ENCODE data around the gene TMEM273. TPM values are rescaled to one million over a fixed set of nuclear protein-coding genes. Genes with fewer than 3 reads are reported as not detected.
A peak's percentile ranks its signal among the peaks of the same experiment; 100 is the strongest.

Gene TMEM273
- total RNA-seq, 1 donor from 2014 or later: 0.37 TPM

DNA sequence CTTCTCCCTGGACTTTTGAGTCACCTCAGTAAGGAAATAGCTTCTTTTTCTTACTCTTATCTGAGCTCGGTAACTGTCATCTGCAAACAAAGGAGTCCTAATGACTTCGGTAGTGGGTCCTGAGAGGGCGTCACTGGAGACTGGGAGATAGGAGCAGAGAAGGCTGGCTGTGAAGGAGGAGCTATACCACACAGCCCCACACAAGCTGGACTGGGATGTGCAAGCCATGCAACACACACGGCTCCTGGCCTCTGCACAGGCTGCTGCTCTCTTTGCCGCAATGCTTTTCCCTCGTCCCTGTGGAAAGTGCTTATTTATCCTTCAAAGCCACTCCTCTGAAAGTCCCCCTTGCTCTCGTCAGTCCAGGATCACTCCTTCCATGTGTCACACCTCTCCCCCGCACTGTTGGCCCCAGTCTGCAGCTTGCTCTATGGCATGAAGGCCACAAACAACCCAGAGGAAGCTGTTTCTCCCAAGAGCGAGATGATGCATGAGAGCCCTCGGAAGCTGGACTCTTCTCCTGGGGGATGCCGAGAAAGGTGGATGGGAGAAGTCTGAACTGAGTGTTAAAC is 14.9 kb downstream of the TMEM273 start:
- no peak for TF ChIP-seq CTCF (conservative IDR thresholded peaks at IDR 0.05)
- no peak overlapping the region for H3K4me3 Mint-ChIP-seq

GRCh38 chr10:49172777-49173132 is 15.4 kb downstream of the TMEM273 start:
- H3K9me3 Mint-ChIP-seq: no peaks in the 10 kb centered on the region
- peaks cover 17% of the 10 kb centered on the region for H3K4me1 Mint-ChIP-seq
- no peak overlapping the region for H3K27ac Mint-ChIP-seq (ENCODE audit: unreplicated experiment)
- H3K4me3 Mint-ChIP-seq: no peak overlapping the region
- H3K36me3 Mint-ChIP-seq (ENCODE audit: low read depth): no peaks in the 10 kb centered on the region
- H3K27me3 Mint-ChIP-seq (ENCODE audit: low read depth): no peaks in the 10 kb centered on the region
- DNase-seq (ENCODE audit: low read depth, low spot score): no peak
- TF ChIP-seq CTCF (conservative IDR thresholded peaks at IDR 0.05): no peak

More for the DNA sequence above, 14.9 kb downstream of the TMEM273 start:
- Mint-ChIP-seq H3K27ac (ENCODE audit: unreplicated experiment) (peak overlapping the region; percentile 16), H3K36me3 (ENCODE audit: low read depth) (no peaks in the 10 kb centered on the region), H3K9me3 (no peaks in the 10 kb centered on the region), H3K4me1 (peaks cover 22% of the 10 kb centered on the region), H3K27me3 (ENCODE audit: low read depth) (no peaks in the 10 kb centered on the region)
- no peak for DNase-seq (ENCODE audit: low read depth, low spot score)

DNA sequence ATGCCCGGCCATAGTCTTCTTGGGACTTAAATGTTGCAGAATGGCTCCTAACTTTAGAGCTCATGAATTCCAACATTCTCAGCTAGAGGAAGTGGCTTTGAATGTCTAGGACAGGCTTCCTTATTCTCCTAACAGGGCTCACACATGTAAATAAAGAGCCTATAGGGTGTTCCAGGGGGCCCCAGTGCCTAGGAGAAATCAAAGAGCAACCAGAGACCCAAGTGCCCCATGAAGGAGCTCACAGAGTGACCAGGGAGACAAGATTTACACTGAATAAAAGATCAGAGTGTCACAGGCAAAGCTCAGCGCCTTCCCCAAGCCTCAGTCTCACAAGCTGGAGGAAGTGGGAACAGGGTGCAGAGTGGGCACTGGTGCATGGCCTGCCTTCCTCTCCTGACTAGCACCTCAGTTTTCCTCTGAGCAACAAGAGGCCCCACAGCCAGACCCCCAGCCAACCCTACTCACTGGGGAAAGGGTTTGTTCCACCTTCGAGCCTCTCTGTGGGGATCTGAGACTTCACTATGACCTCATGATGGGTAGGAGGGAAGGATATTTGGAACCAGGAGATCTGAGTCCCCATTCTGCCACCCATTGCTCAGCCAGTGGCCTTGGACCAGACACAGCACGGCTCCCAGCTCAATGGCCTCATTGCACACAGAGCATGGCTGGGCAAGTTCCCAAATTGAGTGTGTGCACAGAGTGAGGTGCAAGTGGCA is 16.0 kb downstream of the TMEM273 start:
- TF ChIP-seq CTCF (conservative IDR thresholded peaks at IDR 0.05): no peak
- Mint-ChIP-seq H3K27ac (ENCODE audit: unreplicated experiment) (no peak overlapping the region), H3K27me3 (ENCODE audit: low read depth) (no peaks in the 10 kb centered on the region), H3K9me3 (no peaks in the 10 kb centered on the region), H3K4me1 (peaks cover 14% of the 10 kb centered on the region), H3K4me3 (no peak overlapping the region), H3K36me3 (ENCODE audit: low read depth) (no peaks in the 10 kb centered on the region)
- DNase-seq (ENCODE audit: low read depth, low spot score): no peak

- no peak overlapping the region for H3K27ac Mint-ChIP-seq (ENCODE audit: unreplicated experiment)
- H3K9me3 Mint-ChIP-seq: no peaks in the 10 kb centered on the region
- no peak for DNase-seq (ENCODE audit: low read depth, low spot score)
- no peaks in the 10 kb centered on the region for H3K27me3 Mint-ChIP-seq (ENCODE audit: low read depth)
- H3K36me3 Mint-ChIP-seq (ENCODE audit: low read depth): no peaks in the 10 kb centered on the region
- no peak for TF ChIP-seq CTCF (conservative IDR thresholded peaks at IDR 0.05)
- H3K4me3 Mint-ChIP-seq: no peak overlapping the region
- H3K4me1 Mint-ChIP-seq: peaks cover 9% of the 10 kb centered on the region
Observed at GRCh38 chr10:49171326-49172060, 16.7 kb downstream of the TMEM273 start.

- Mint-ChIP-seq H3K4me1 (peaks cover 5% of the 10 kb centered on the region), H3K36me3 (ENCODE audit: low read depth) (no peaks in the 10 kb centered on the region), H3K9me3 (no peaks in the 10 kb centered on the region), H3K4me3 (no peak overlapping the region), H3K27ac (ENCODE audit: unreplicated experiment) (no peak overlapping the region), H3K27me3 (ENCODE audit: low read depth) (no peaks in the 10 kb centered on the region)
- TF ChIP-seq CTCF (conservative IDR thresholded peaks at IDR 0.05): no peak
- DNase-seq (ENCODE audit: low read depth, low spot score): no peak
Observed at GRCh38 chr10:49170632-49171325, 17.4 kb downstream of the TMEM273 start.

Measured in neural crest cell (in vitro differentiated cells).